ENCODE data around the gene RIMS3. TPM values are rescaled to one million over a fixed set of nuclear protein-coding genes. Genes with fewer than 3 reads are reported as not detected.

RIMS3 gene
- total RNA-seq, 1 experiment from 2014 or later: 13.7 TPM

DNA sequence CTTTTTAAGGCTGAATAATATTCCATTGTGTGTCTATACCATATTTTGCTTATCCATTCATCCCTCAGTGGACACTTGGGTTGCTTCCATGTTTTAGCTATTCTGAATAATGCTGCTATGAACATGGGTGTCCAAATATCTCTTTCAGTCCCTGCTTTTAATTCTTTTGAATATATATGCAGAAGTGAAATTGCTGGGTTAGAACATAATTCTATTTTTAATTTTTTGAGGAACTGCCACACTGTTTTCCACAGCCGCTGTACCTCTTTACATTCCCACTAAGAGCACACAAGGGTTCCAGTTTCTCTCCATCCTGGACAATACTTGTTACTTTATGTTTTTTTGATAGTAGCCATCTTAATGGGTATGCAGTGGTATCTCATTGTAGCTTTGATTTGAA is 65.6 kb downstream of the RIMS3 start:
- peaks cover 0 to 4% (median 3%) of the 10 kb centered on the region in 3 experiments; a peak in 2 of 7 replicates for H3K36me3 Mint-ChIP-seq (ENCODE audit: insufficient read depth in 1 of 3, low read depth in 3 of 3)
- no peak overlapping the region for H2BK20ac ChIP-seq (ENCODE audit: low read depth, low read length, poor library complexity, severe bottlenecking)
- no peak overlapping the region for H3K4me3 Mint-ChIP-seq
- H3K79me2 ChIP-seq (ENCODE audit: insufficient read depth, low read length): no peaks in the 10 kb centered on the region
- no peak overlapping the region for H2BK120ac ChIP-seq (ENCODE audit: low read depth, low read length, poor library complexity, severe bottlenecking)
- H3K27ac ChIP-seq (ENCODE audit: insufficient read length, low read depth, low read length): no peak overlapping the region
- H4K91ac ChIP-seq (ENCODE audit: insufficient read length, low read depth, low read length): no peak overlapping the region
- no peaks in the 10 kb centered on the region for H3K9me3 ChIP-seq (ENCODE audit: control insufficient read depth, low read depth, low read length)
- 0 out of 4 replicates have a peak, but pooled peaks cover 0 to 3% of the 10 kb centered on the region in 2 experiments for H3K4me1 Mint-ChIP-seq
- H3K27me3 ChIP-seq (ENCODE audit: insufficient read depth, low read length): no peaks in the 10 kb centered on the region
- no peak overlapping the region for H2AFZ ChIP-seq (ENCODE audit: low read length)
- no peak for DNase-seq
- H4K8ac ChIP-seq (replicated peaks; ENCODE audit: insufficient read length, low read depth, low read length): no peak overlapping the region
- no peaks in the 10 kb centered on the region for H4K20me1 ChIP-seq (ENCODE audit: control insufficient read depth, insufficient read depth, insufficient read length)
- H3K9me3 Mint-ChIP-seq: peaks cover 7 to 15% of the 10 kb centered on the region in 2 experiments
- H3K4me2 ChIP-seq (ENCODE audit: insufficient read depth, insufficient read length, low read length): no peak overlapping the region
- TF ChIP-seq, protein P1, sequence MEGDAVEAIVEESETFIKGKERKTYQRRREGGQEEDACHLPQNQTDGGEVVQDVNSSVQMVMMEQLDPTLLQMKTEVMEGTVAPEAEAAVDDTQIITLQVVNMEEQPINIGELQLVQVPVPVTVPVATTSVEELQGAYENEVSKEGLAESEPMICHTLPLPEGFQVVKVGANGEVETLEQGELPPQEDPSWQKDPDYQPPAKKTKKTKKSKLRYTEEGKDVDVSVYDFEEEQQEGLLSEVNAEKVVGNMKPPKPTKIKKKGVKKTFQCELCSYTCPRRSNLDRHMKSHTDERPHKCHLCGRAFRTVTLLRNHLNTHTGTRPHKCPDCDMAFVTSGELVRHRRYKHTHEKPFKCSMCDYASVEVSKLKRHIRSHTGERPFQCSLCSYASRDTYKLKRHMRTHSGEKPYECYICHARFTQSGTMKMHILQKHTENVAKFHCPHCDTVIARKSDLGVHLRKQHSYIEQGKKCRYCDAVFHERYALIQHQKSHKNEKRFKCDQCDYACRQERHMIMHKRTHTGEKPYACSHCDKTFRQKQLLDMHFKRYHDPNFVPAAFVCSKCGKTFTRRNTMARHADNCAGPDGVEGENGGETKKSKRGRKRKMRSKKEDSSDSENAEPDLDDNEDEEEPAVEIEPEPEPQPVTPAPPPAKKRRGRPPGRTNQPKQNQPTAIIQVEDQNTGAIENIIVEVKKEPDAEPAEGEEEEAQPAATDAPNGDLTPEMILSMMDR (conservative IDR thresholded peaks at IDR 0.05): no peak
- H2BK15ac ChIP-seq (ENCODE audit: low read depth, low read length): no peak overlapping the region
- H3K23me2 ChIP-seq (ENCODE audit: insufficient read length, low read depth, low read length, poor library complexity, severe bottlenecking): no peaks in the 10 kb centered on the region
- H3T11ph ChIP-seq (ENCODE audit: low read length): no peak overlapping the region
- H2AK5ac ChIP-seq (ENCODE audit: insufficient read length, low read length): no peak overlapping the region
- no peak overlapping the region for H3K4ac ChIP-seq (ENCODE audit: low read depth, low read length)
- no peak overlapping the region for H2BK5ac ChIP-seq (ENCODE audit: insufficient read length, low read length)
- peaks cover 4% of the 10 kb centered on the region for H3K27me3 Mint-ChIP-seq (ENCODE audit: low read depth)
- no peak overlapping the region for H3K14ac ChIP-seq (ENCODE audit: insufficient read depth, low read length)
- no peak overlapping the region for H2BK12ac ChIP-seq (ENCODE audit: insufficient read length, low read depth, low read length)
- H3K79me1 ChIP-seq (ENCODE audit: insufficient read depth, low read depth, low read length, poor library complexity, severe bottlenecking): no peaks in the 10 kb centered on the region
- WGBS (ENCODE audit: extremely low coverage, insufficient read length, low lambda C conversion rate): no CpG with 5 or more reads among the region's 1 CpG
- no peak overlapping the region for H3K27ac Mint-ChIP-seq
- no peaks in the 10 kb centered on the region for H3K4me1 ChIP-seq (ENCODE audit: insufficient read depth, low read length)
- H3K18ac ChIP-seq (ENCODE audit: insufficient read length, low read depth, low read length): no peak overlapping the region
- no peak overlapping the region for H3K56ac ChIP-seq (ENCODE audit: insufficient read length, low read depth, low read length)
- H4K5ac ChIP-seq (ENCODE audit: insufficient read length, low read depth, low read length): no peak overlapping the region
- H3K9ac ChIP-seq (ENCODE audit: extremely low read depth, insufficient read length, low read length): no peak overlapping the region
- H3K23ac ChIP-seq (ENCODE audit: insufficient read length, low read depth, low read length): no peak overlapping the region
